Caco-2 (cell line): Measurements from ENCODE around the gene MAD1L1. TPM values are rescaled to one million over a fixed set of nuclear protein-coding genes. Genes with fewer than 3 reads are reported as not detected.

Source experiments
- BruUV-seq: library from RNA; stranded (reverse); fragments of 400-500 nt; replicated peaks from 2 replicates; lab custom pipeline; 2021; lab: Mats Ljungman, UMichigan
- CTCF ChIA-PET: fragments of 300-600 bp; sonication (Branson Sonifier 250); formaldehyde crosslinking; loops from one replicate; lab custom pipeline; 2022; ENCODE audit warnings: antibody characterized with exemption; lab: Charles Lee
- POLR2A ChIA-PET: fragments of 300-600 bp; sonication (Branson Sonifier 250); formaldehyde crosslinking; loops from one replicate; lab custom pipeline; 2022; ENCODE audit warnings: antibody characterized with exemption; lab: Charles Lee
- DNase-seq, 2 experiments: peaks; one replicate each; pipeline versions ENCODE4 v3.0.0 to v3.0.0-alpha.2; 2020 to 2022
- H3K27me3 ChIP-seq: replicated peaks from 2 replicates; pipeline ENCODE4 v1.6.0; 2011; ENCODE audit warnings: low read length; ENCODE audit not compliant: control insufficient read depth, insufficient read depth
- H3K36me3 ChIP-seq: 2 replicates; pipeline ENCODE4 v1.5.1; 2011; ENCODE audit warnings: low read length; ENCODE audit not compliant: control insufficient read depth, insufficient read depth
- H3K4me1 ChIP-seq: fragments of 250-450 bp; sonication (Bioruptor Pico); 2 replicates; pipeline ENCODE4 v1.5.1; 2020; ENCODE audit warnings: mild to moderate bottlenecking
- H3K4me3 ChIP-seq: 2 replicates; pipeline ENCODE4 v1.5.1; 2011; ENCODE audit warnings: low read depth, mild to moderate bottlenecking, control low read depth, low read length
- H3K9me3 ChIP-seq: fragments of 250-450 bp; sonication (Bioruptor Pico); 2 replicates; pipeline ENCODE4 v1.5.1; 2020; ENCODE audit warnings: mild to moderate bottlenecking, moderate library complexity
- H3K27ac Mint-ChIP-seq: one replicate; pipeline ENCODE4 v1.8.0; 2022; ENCODE audit warnings: mixed read lengths; ENCODE audit not compliant: unreplicated experiment
- H3K27me3 Mint-ChIP-seq: one replicate; pipeline ENCODE4 v1.8.0; 2022; ENCODE audit warnings: mixed read lengths; ENCODE audit not compliant: insufficient read depth, unreplicated experiment
- H3K36me3 Mint-ChIP-seq: one replicate; pipeline ENCODE4 v1.8.0; 2022; ENCODE audit warnings: mild to moderate bottlenecking, mixed read lengths; ENCODE audit not compliant: insufficient read depth, unreplicated experiment
- H3K4me1 Mint-ChIP-seq: one replicate; pipeline ENCODE4 v1.8.0; 2022; ENCODE audit warnings: low read depth, mixed read lengths; ENCODE audit not compliant: unreplicated experiment
- H3K4me3 Mint-ChIP-seq: one replicate; pipeline ENCODE4 v1.8.0; 2022; ENCODE audit warnings: mild to moderate bottlenecking, moderate library complexity, mixed read lengths; ENCODE audit not compliant: unreplicated experiment
- H3K9me3 Mint-ChIP-seq: one replicate; pipeline ENCODE4 v1.8.0; 2022; ENCODE audit warnings: mixed read lengths; ENCODE audit not compliant: unreplicated experiment
- CTCF ChIP-seq, 2 experiments: fragments of 200-600 bp in 1 of 2; IDR thresholded peaks; 1 replicate in 1 of 2; 2 replicates in 1 of 2; pipeline versions ENCODE4 v1.5.1 to v1.8.0; 2011 to 2022; ENCODE audit warnings: antibody characterized with exemption in 1 of 2, control low read depth in 1 of 2, inconsistent platforms in 1 of 2, low read depth in 1 of 2, low read length in 1 of 2, mild to moderate bottlenecking in 1 of 2, moderate library complexity in 1 of 2; ENCODE audit not compliant: insufficient read depth in 1 of 2, severe bottlenecking in 1 of 2, unreplicated experiment in 1 of 2
- intact Hi-C: fragments of 100-400 bp; cut with micrococcal nuclease; formaldehyde crosslinking; loops from one replicate; pipeline ENCODE4 v1.10.0; 2022; ENCODE audit not compliant: unreplicated experiment
- total RNA-seq: library from RNA; stranded (reverse); gene quantifications from 2 replicates; pipeline ENCODE4 v1.2.3, GENCODE V29; 2022

MAD1L1 gene
- total RNA-seq, 1 experiment from 2014 or later = 58.6 TPM

GRCh38 chr7:2224934-2225333 lies 7.8 kb downstream of the MAD1L1 start:
- no peak for DNase-seq
- intact Hi-C loops = no loop called here
- Mint-ChIP-seq H3K4me3 (no peak overlapping the region), H3K9me3 (no peaks in the 10 kb centered on the region), H3K27ac (no peak overlapping the region), H3K36me3 (peaks cover 62% of the 10 kb centered on the region), H3K27me3 (no peaks in the 10 kb centered on the region), H3K4me1 (peaks cover 6% of the 10 kb centered on the region)
- Histone ChIP-seq H3K4me3 (no peak overlapping the region), H3K9me3 (no peaks in the 10 kb centered on the region), H3K4me1 (no peaks in the 10 kb centered on the region), H3K27me3 (no peaks in the 10 kb centered on the region), H3K36me3 (peaks cover 2% of the 10 kb centered on the region; the same call in 1 of the 2 replicates)
- no peak for TF ChIP-seq CTCF (IDR thresholded peaks at IDR 0.05; ENCODE audit: insufficient read depth in 1 of 2, low read depth in 1 of 2, low read length in 1 of 2, severe bottlenecking in 1 of 2, unreplicated experiment in 1 of 2)
- no TSS peak for BruUV-seq
- CTCF ChIA-PET = no interaction called here
- POLR2A ChIA-PET = no interaction called here

- CTCF ChIA-PET = no interaction called here
- no peak overlapping the region for H3K4me3 ChIP-seq
- no peaks in the 10 kb centered on the region for H3K9me3 Mint-ChIP-seq
- H3K4me1 Mint-ChIP-seq = peaks cover 2% of the 10 kb centered on the region
- no peak for TF ChIP-seq CTCF (IDR thresholded peaks at IDR 0.05; ENCODE audit: insufficient read depth in 1 of 2, low read depth in 1 of 2, low read length in 1 of 2, severe bottlenecking in 1 of 2, unreplicated experiment in 1 of 2)
- no peaks in the 10 kb centered on the region for H3K27me3 ChIP-seq
- peaks cover 2% of the 10 kb centered on the region; the same call in 1 of the 2 replicates for H3K36me3 ChIP-seq
- peaks cover 60% of the 10 kb centered on the region for H3K36me3 Mint-ChIP-seq
- no peaks in the 10 kb centered on the region for H3K27me3 Mint-ChIP-seq
- no peak for DNase-seq
- H3K4me3 Mint-ChIP-seq = no peak overlapping the region
- H3K9me3 ChIP-seq = no peaks in the 10 kb centered on the region
- BruUV-seq = no TSS peak
- intact Hi-C loops = no loop called here
- H3K4me1 ChIP-seq = no peaks in the 10 kb centered on the region
- H3K27ac Mint-ChIP-seq = no peak overlapping the region
- POLR2A ChIA-PET = no interaction called here
Observed at GRCh38 chr7:2224491-2224928, 8.2 kb downstream of the MAD1L1 start.

GRCh38 chr7:2223321-2223720 lies 9.4 kb downstream of the MAD1L1 start:
- H3K4me3 Mint-ChIP-seq = no peak overlapping the region
- POLR2A ChIA-PET = interaction anchor here (0.5 kb wide), 1 partner anchor 108 kb away, joined by 6 read pairs; no protein-coding TSS in a partner anchor
- no peaks in the 10 kb centered on the region for H3K4me1 ChIP-seq

More at GRCh38 chr7:2223321-2223720, 9.4 kb downstream of the MAD1L1 start:
- no peak overlapping the region for H3K27ac Mint-ChIP-seq
- Histone ChIP-seq H3K9me3 (no peaks in the 10 kb centered on the region), H3K27me3 (no peaks in the 10 kb centered on the region), H3K4me3 (no peak overlapping the region), H3K36me3 (peaks cover 2% of the 10 kb centered on the region; the same call in 1 of the 2 replicates)
- H3K27me3 Mint-ChIP-seq = no peaks in the 10 kb centered on the region
- BruUV-seq = no TSS peak
- intact Hi-C loops = no loop called here
- H3K4me1 Mint-ChIP-seq = no peaks in the 10 kb centered on the region
- no peak for TF ChIP-seq CTCF (IDR thresholded peaks at IDR 0.05; ENCODE audit: insufficient read depth in 1 of 2, low read depth in 1 of 2, low read length in 1 of 2, severe bottlenecking in 1 of 2, unreplicated experiment in 1 of 2)
- DNase-seq = no peak
- CTCF ChIA-PET = no interaction called here
- H3K36me3 Mint-ChIP-seq = peaks cover 58% of the 10 kb centered on the region
- H3K9me3 Mint-ChIP-seq = no peaks in the 10 kb centered on the region
